GM12872 (cell line): ENCODE results near the gene SYNE1.

Source experiments
- CTCF ChIP-seq: IDR thresholded peaks from 3 replicates; pipeline ENCODE4 v1.5.1; 2011; ENCODE audit warnings: low read depth, mild to moderate bottlenecking, low read length, moderate library complexity; ENCODE audit not compliant: insufficient read depth

Gene SYNE1

DNA sequence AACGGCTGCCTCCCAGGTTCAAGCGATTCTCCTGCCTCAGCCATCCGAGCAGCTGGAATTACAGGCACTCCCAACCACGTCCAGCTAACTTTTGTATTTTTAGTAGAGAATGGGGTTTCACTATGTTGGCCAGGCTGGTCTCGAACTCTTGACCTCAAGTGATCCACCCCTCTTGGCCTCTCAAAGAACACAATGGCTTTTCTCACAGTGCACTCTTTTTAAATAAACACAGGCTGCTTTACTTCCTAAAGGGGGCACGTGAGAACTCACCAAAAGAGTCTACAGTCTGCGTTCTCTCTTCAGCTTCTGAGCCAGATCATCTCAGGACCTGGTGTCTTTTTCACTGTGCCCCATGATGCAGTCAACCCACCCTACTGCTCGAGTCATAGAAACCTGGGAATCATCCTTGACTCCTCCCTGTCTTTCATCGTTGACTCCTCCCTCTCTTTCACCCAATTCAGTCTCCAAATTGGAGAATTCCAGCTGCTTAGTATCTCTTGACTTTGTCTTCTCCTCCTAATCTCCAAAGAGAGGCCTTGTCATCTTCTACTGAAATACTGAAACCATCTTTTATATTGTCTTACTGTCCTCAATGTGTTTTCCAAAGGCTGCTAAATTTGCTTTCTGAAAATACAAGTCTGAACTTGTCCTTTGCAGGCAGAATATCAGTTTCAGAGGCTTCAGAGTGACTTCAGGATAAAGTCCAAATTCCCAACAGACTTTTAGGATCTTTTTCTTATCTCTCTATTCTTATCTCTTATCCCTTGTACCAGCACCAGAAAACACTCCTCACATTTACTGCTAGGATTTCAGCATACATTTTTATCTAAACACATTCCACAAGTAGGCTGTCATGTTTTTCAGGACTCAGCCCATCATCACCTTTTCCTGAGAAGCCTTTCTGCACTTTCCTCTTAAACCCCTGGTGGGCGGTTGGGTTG is 323.4 kb downstream of the SYNE1 start:
- TF ChIP-seq CTCF: no peak

- TF ChIP-seq CTCF: no peak
These were observed 324.7 kb downstream of the SYNE1 start for GRCh38 chr6:152312434-152312833.

DNA sequence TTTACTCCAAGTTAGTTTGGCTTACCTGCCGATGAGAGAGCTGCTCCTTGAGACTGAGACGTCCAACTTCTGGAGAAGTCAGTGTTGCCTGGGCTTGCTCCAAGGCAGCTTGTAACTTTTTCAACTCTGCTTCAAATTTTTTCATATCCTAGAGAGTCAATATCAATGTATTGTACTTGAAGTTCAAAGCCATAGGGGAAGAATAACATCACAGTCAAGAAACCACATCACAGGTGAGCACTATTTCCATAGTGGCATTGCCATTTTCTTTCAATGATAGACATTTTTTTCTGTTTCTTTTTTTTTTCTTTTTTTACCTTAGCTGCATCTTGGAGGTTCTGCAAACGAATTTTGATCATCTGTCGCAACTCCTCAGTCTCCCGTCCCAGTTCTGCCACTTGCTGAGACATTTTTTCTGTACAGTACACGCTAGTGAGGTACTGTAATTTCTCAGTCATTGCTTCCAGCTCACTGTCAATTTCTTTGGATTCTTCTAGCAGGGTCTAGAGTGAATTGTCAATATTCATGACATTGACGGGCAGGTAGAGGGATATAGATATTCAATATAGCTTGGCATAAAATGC is 326.7 kb downstream of the SYNE1 start:
- TF ChIP-seq CTCF: no peak

DNA sequence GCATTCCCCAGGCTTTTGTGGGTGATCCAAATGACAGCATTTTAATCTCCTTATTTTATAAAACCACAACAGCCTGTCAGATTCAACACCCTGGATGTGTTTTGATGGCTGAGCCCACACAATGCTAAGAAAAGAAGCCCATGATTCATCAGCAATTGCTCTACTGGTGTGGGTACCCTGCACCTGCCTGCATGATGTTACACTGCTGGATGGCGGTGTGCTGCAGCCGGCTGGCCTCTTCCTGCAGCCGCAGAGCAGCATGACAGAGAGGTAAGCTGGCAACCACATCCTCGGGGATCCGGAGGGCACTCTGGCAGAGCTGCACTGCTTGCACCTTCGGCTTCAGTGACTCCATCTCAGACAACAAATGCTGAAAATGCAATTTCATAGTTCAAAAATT is 327.5 kb downstream of the SYNE1 start:
- TF ChIP-seq CTCF: no peak

DNA sequence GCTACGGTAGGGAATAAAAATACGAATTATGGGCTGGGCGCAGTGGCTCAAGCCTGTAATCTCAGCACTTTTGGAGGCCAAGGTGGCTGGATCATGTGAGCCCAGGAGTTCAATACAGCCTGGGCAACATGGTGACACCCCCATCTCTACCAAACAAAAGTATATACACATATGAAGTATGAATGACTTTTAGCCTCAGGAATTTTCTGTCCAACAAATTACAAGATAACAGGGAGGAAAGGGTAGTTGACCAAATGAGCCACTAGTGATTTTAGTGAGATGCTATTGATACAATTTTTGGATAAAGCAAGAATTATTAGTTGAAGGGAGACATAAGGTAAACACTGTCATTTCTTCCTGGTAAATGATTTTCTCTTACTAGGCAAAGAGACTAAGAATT is 328.2 kb downstream of the SYNE1 start:
- TF ChIP-seq CTCF: no peak

GRCh38 chr6:152308306-152308705 is 328.9 kb downstream of the SYNE1 start:
- TF ChIP-seq CTCF: no peak

- no peak for TF ChIP-seq CTCF
These were observed 331.5 kb downstream of the SYNE1 start for GRCh38 chr6:152305672-152306071.
